K562 (cell line): ENCODE measurements around the gene ADM2. TPM values are rescaled to one million over a fixed set of nuclear protein-coding genes. Genes with fewer than 3 reads are reported as not detected.
A peak's percentile ranks its signal among the peaks of the same experiment; 100 is the strongest.

ENCODE experiments used
- CBX3 ChIP-seq, 2 experiments: IDR thresholded peaks; 1 replicate in 1 of 2; 2 replicates in 1 of 2; pipeline ENCODE4 v1.6.1; 2012; ENCODE audit warnings: inconsistent platforms in 2 of 2, low read length in 2 of 2, borderline replicate concordance in 1 of 2, control low read depth in 1 of 2
- CREB1 ChIP-seq, 2 experiments: sonication (generic) in 1 of 2; formaldehyde crosslinking in 1 of 2; IDR thresholded peaks; 2 replicates each; pipeline versions ENCODE4 v1.6.1 to v1.8.0; 2012 to 2022; ENCODE audit warnings: inconsistent platforms in 1 of 2, mild to moderate bottlenecking in 1 of 2, missing genetic modification reagents in 1 of 2, moderate library complexity in 1 of 2
- EHMT2 ChIP-seq: fragments of 450-650 bp; IDR thresholded peaks from 2 replicates; pipeline ENCODE4 v1.6.1; 2018; ENCODE audit warnings: antibody characterized with exemption
- HMBOX1 ChIP-seq: sonication (generic); IDR thresholded peaks from 2 replicates; pipeline ENCODE4 v1.6.1; 2016
- RAD21 ChIP-seq, 2 experiments: fragments of 250-450 bp in 1 of 2; fragments of 450-650 bp in 1 of 2; sonication (Bioruptor Pico) in 1 of 2; formaldehyde crosslinking in 1 of 2; IDR thresholded peaks in 1 of 2; conservative IDR thresholded peaks in 1 of 2; 2 replicates each; pipeline versions ENCODE4 v1.4.0 to v1.8.0; 2020 to 2022; ENCODE audit warnings: mild to moderate bottlenecking in 2 of 2, moderate library complexity in 1 of 2
- RNF2 ChIP-seq: sonication (generic); IDR thresholded peaks from 2 replicates; pipeline ENCODE4 v1.6.1; 2016
- TGIF2 ChIP-seq: sonication (generic); formaldehyde crosslinking; IDR thresholded peaks from 2 replicates; pipeline ENCODE4 v1.8.1; 2022; ENCODE audit warnings: mild to moderate bottlenecking, missing genetic modification reagents, moderate library complexity
- TRIM28 ChIP-seq: fragments of 450-650 bp; IDR thresholded peaks from 2 replicates; pipeline ENCODE4 v1.6.1; 2017
- UBTF ChIP-seq, 2 experiments: IDR thresholded peaks; 2 replicates each; pipeline ENCODE4 v1.6.1; 2012; ENCODE audit warnings: improper control_type of control experiment in 2 of 2, low read depth in 2 of 2, low read length in 2 of 2, borderline replicate concordance in 1 of 2
- WHSC1 ChIP-seq: IDR thresholded peaks from one replicate; pipeline ENCODE4 v1.6.1; 2012; ENCODE audit warnings: low read length, control low read depth, inconsistent platforms
- ZNF707 ChIP-seq: fragments of 250-450 bp; sonication (Bioruptor Pico); conservative IDR thresholded peaks from 2 replicates; pipeline ENCODE4 v1.8.0; 2022; ENCODE audit warnings: inconsistent platforms, mild to moderate bottlenecking, moderate library complexity
- polyA plus RNA-seq, 8 experiments: library from polyadenylated mRNA; depleted of rRNA in 4 of 8; stranded (reverse) in 5 of 8; unstranded in 3 of 8; fragments of >200 nt; fragmentation: Nextera tagmentation in 2 of 8; fragmentation: Illumina TruSeq in 1 of 8; extraction: Ambion mirVana in 2 of 8; extraction: Trizol in 1 of 8; gene quantifications; 2 replicates each; pipeline versions ENCODE4 v1.2.1 to v1.2.3, GENCODE V29; 2011 to 2014; ENCODE audit warnings: inconsistent platforms in 1 of 8, missing spikeins in 1 of 8
- total RNA-seq, 7 experiments: library from RNA; depleted of rRNA in 6 of 7; stranded (reverse); fragments of >200 nt in 6 of 7; fragmentation: Illumina TruSeq in 2 of 7; extraction: Trizol in 2 of 7; gene quantifications; 2 replicates each; pipeline versions ENCODE4 v1.2.1 to v1.2.3, GENCODE V29; 2011 to 2021; ENCODE audit warnings: low replicate concordance in 1 of 7
- TF ChIP-seq, protein P1 (sequence below), 2 experiments: fragments of 450-650 bp; IDR thresholded peaks; 2 replicates each; pipeline ENCODE4 v1.6.1; 2016; ENCODE audit warnings: mild to moderate bottlenecking in 2 of 2, borderline replicate concordance in 1 of 2, low read depth in 1 of 2, moderate library complexity in 1 of 2
- TF ChIP-seq, protein P2 (sequence below), 3 experiments: IDR thresholded peaks in 2 of 3; conservative IDR thresholded peaks in 1 of 3; 2 replicates each; pipeline ENCODE4 v1.5.1; 2011 to 2012; ENCODE audit warnings: low read length in 3 of 3, mild to moderate bottlenecking in 3 of 3, control low read depth in 2 of 3, improper control_type of control experiment in 1 of 3, inconsistent platforms in 1 of 3, low read depth in 1 of 3, mixed read lengths in 1 of 3, moderate library complexity in 1 of 3; ENCODE audit not compliant: insufficient read depth in 2 of 3

The ADM2 gene
- total and polyA plus RNA-seq, 9 of the 15 experiments (the other 6 are each of a cell fraction or from before 2014, with no cell fraction given), result 0.11 to 5.1 (median 0.38) TPM

- TF ChIP-seq HMBOX1 (peak; percentile 70), CREB1 (IDR thresholded peaks at IDR 0.05) (no peak), CREB1 (CRISPR knock-in tag; IDR thresholded peaks at IDR 0.05) (no peak), WHSC1 (no peak), ZNF707 (CRISPR knock-in tag) (no peak), TRIM28 (0 out of 2 replicates have a peak, but pooled peaks have one; percentile 40), UBTF (IDR thresholded peaks at IDR 0.05; ENCODE audit: borderline replicate concordance in 1 of 2, low read depth in 2 of 2, low read length in 2 of 2) (0 out of 4 replicates have a peak, but pooled peaks of 1 of the 2 experiments have one; percentile 30), RNF2 (no peak), RAD21 (CRISPR knock-in tag; conservative IDR thresholded peaks at IDR 0.05 in 1 of 2, IDR thresholded peaks at IDR 0.05 in 1 of 2) (peak; percentile 58 to 69), CBX3 (IDR thresholded peaks at IDR 0.05; ENCODE audit: borderline replicate concordance in 1 of 2, low read length in 2 of 2) (no peak; a peak in 1 of 3 replicates), EHMT2 (peak; percentile 90), TGIF2 (CRISPR knock-in tag) (no peak)
- TF ChIP-seq, protein P1, sequence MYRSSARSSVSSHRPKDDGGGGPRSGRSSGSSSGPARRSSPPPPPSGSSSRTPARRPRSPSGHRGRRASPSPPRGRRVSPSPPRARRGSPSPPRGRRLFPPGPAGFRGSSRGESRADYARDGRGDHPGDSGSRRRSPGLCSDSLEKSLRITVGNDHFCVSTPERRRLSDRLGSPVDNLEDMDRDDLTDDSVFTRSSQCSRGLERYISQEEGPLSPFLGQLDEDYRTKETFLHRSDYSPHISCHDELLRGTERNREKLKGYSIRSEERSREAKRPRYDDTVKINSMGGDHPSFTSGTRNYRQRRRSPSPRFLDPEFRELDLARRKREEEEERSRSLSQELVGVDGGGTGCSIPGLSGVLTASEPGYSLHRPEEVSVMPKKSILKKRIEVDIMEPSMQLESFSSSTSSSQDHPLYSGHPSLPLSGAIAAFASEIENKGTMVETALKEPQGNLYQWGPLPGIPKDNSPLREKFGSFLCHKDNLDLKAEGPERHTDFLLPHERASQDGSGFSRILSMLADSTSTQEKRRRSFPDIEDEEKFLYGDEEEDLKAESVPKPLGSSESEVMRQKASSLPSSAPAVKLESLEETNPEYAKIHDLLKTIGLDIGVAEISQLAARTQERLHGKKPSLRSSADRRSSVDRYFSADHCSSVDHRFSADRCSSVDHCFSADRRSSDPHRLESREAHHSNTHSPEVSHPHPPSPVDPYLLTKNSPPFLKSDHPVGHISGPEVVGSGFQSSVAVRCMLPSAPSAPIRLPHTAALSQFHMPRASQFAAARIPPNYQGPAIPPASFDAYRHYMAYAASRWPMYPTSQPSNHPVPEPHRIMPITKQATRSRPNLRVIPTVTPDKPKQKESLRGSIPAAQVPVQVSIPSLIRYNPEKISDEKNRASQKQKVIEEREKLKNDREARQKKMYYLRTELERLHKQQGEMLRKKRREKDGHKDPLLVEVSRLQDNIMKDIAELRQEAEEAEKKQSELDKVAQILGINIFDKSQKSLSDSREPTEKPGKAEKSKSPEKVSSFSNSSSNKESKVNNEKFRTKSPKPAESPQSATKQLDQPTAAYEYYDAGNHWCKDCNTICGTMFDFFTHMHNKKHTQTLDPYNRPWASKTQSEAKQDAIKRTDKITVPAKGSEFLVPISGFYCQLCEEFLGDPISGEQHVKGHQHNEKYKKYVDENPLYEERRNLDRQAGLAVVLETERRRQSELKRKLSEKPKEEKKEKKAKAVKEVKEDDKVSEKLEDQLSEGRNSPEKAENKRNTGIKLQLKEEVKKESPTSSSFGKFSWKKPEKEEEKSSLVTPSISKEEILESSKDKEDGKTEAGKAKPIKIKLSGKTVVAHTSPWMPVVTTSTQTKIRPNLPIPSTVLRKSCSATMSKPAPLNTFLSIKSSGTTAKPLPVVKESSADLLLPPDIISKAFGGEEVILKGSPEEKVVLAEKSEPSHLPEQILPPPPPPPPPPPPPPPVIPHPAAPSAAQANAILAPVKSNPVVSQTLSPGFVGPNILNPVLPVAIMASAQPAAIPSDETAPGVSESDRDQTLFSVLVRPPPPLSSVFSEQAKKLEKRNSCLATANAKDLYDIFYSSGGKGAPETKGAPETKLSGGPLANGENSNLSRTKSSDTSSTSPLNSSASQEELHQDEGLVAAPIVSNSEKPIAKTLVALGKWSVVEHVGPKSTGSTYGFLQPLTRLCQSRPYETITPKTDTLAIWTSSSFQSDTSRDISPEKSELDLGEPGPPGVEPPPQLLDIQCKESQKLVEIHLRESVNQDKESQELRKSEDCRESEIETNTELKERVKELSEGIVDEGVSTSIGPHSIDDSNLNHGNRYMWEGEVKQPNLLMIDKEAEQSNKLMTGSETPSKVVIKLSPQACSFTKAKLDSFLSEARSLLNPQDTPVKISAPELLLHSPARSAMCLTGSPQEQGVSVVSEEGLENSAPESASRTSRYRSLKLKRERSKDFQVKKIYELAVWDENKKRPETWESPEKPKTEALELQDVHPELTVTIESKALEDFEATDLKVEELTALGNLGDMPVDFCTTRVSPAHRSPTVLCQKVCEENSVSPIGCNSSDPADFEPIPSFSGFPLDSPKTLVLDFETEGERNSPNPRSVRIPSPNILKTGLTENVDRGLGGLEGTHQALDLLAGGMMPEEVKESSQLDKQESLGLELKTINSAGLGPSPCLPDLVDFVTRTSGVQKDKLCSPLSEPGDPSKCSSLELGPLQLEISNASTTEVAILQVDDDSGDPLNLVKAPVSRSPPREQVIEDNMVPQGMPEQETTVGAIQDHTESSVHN (IDR thresholded peaks at IDR 0.05; ENCODE audit: borderline replicate concordance in 1 of 2, low read depth in 1 of 2), result no peak
- TF ChIP-seq, protein P2, sequence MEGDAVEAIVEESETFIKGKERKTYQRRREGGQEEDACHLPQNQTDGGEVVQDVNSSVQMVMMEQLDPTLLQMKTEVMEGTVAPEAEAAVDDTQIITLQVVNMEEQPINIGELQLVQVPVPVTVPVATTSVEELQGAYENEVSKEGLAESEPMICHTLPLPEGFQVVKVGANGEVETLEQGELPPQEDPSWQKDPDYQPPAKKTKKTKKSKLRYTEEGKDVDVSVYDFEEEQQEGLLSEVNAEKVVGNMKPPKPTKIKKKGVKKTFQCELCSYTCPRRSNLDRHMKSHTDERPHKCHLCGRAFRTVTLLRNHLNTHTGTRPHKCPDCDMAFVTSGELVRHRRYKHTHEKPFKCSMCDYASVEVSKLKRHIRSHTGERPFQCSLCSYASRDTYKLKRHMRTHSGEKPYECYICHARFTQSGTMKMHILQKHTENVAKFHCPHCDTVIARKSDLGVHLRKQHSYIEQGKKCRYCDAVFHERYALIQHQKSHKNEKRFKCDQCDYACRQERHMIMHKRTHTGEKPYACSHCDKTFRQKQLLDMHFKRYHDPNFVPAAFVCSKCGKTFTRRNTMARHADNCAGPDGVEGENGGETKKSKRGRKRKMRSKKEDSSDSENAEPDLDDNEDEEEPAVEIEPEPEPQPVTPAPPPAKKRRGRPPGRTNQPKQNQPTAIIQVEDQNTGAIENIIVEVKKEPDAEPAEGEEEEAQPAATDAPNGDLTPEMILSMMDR (IDR thresholded peaks at IDR 0.05 in 2 of 3, conservative IDR thresholded peaks at IDR 0.05 in 1 of 3; ENCODE audit: insufficient read depth in 2 of 3, low read depth in 1 of 3, low read length in 3 of 3), result peak; percentile 78 to 85 (median 82)
These were observed 17.1 kb downstream of the ADM2 start (continued) for GRCh38 chr22:50498322-50498890.
